Measurements from ENCODE around the gene KRI1.

GRCh38 chr19:10593820-10594637 lies 28.2 kb upstream of the KRI1 start:
- no peak for TF ChIP-seq CTCF (IDR thresholded peaks at IDR 0.05 in 4 of 5, conservative IDR thresholded peaks at IDR 0.05 in 1 of 5)
- no peak for TF ChIP-seq POLR2A (IDR thresholded peaks at IDR 0.05)

All from gastrocnemius medialis (tissue), 4 donors.